ENCODE results near the gene IQCE. TPM values are rescaled to one million over a fixed set of nuclear protein-coding genes. Genes with fewer than 3 reads are reported as not detected.
A peak's percentile ranks its signal among the peaks of the same experiment; 100 is the strongest.

Gene IQCE
- total RNA-seq, 1 experiment from 2014 or later = 21.4 TPM

DNA sequence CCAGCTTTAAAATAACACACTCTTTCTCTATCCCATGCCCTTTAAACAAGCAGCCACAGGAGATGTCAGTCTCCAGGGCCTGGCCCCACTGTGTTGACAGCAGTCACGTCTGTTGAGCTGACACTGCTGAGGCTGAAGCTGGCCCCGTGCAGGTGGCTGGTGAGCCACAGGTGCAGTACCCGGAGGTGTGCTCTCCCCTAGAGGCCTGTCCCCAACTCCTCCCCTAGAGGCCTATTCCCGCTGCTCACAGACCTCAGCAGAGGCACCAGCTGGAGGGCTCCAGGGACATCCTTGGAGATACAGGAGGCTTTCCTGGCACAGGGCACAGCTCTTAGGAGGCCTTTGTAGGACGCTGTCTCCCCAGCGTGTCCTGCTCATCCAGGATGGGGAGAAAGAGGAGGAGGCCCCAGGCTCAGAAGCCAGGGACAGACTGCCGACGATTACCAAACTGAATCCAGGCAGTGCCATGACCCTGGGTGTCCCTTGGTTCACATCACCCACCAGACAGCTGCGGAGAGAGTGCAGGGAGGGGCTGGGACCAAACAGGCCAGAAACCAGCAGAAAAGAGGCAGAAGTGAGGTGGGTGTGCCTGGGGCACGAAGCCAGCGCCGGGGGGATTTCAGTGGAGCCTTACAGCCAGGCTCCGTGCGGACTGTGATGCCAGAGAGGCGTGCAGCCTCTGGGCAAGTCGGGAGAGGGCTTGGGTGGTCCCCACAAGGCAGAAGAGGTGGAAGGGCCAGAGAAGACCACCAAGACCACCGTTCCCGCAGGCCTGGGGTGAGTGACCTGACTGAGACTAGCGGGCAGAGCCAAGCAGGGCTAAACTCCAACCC lies 54.5 kb downstream of the IQCE start:
- H3K27ac ChIP-seq (ENCODE audit: low read depth, low read length) = no peak overlapping the region
- no peaks in the 10 kb centered on the region for H4K20me1 ChIP-seq (ENCODE audit: insufficient read depth)
- no peaks in the 10 kb centered on the region for H3K9me2 ChIP-seq (ENCODE audit: insufficient read depth)
- no peak overlapping the region for H2AFZ ChIP-seq (ENCODE audit: low read depth, low read length, poor library complexity, severe bottlenecking)
- no peaks in the 10 kb centered on the region for H3K36me3 ChIP-seq (ENCODE audit: control insufficient read depth in 1 of 2, insufficient read depth in 2 of 2, low read length in 2 of 2)
- intact Hi-C loops (cut with micrococcal nuclease) = no loop called here
- no peak overlapping the region for H3K9ac ChIP-seq (ENCODE audit: low read length)
- no peaks in the 10 kb centered on the region for H3K79me2 ChIP-seq (ENCODE audit: insufficient read depth, low read length)
- BruUV-seq (replicated peaks) = no TSS peak
- peak; percentile 27; the same call in 1 of the 2 replicates for ATAC-seq
- H3K9me3 ChIP-seq (ENCODE audit: control insufficient read depth in 1 of 2, insufficient read depth in 1 of 2, low read depth in 1 of 2, low read length in 2 of 2) = no peaks in the 10 kb centered on the region
- no peak overlapping the region for H3K4me2 ChIP-seq (ENCODE audit: low read length)
- H3K4me3 ChIP-seq (replicated peaks in 1 of 2; ENCODE audit: low read depth in 1 of 2, low read length in 2 of 2) = no peak overlapping the region
- no peaks in the 10 kb centered on the region for H3K27me3 ChIP-seq (ENCODE audit: insufficient read depth, low read length)
- no peak for TF ChIP-seq FOSL1 (IDR thresholded peaks at IDR 0.05; ENCODE audit: low read depth)
- no peak for TF ChIP-seq SRF (IDR thresholded peaks at IDR 0.05; ENCODE audit: low read depth)
- no peak for TF ChIP-seq EZH2phosphoT487 (IDR thresholded peaks at IDR 0.05; ENCODE audit: borderline replicate concordance)
- no peak for TF ChIP-seq EZH2 (IDR thresholded peaks at IDR 0.05)
- no peak for TF ChIP-seq TCF7L2 (IDR thresholded peaks at IDR 0.05; ENCODE audit: borderline replicate concordance, extremely low read depth, insufficient read depth, insufficient read length)
- no peak for TF ChIP-seq EGR1 (IDR thresholded peaks at IDR 0.05; ENCODE audit: low read depth)
- TF ChIP-seq SIN3A (IDR thresholded peaks at IDR 0.05; ENCODE audit: low read depth) = no peak
- TF ChIP-seq, protein P1, sequence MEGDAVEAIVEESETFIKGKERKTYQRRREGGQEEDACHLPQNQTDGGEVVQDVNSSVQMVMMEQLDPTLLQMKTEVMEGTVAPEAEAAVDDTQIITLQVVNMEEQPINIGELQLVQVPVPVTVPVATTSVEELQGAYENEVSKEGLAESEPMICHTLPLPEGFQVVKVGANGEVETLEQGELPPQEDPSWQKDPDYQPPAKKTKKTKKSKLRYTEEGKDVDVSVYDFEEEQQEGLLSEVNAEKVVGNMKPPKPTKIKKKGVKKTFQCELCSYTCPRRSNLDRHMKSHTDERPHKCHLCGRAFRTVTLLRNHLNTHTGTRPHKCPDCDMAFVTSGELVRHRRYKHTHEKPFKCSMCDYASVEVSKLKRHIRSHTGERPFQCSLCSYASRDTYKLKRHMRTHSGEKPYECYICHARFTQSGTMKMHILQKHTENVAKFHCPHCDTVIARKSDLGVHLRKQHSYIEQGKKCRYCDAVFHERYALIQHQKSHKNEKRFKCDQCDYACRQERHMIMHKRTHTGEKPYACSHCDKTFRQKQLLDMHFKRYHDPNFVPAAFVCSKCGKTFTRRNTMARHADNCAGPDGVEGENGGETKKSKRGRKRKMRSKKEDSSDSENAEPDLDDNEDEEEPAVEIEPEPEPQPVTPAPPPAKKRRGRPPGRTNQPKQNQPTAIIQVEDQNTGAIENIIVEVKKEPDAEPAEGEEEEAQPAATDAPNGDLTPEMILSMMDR (IDR thresholded peaks at IDR 0.05 in 2 of 3, conservative IDR thresholded peaks at IDR 0.05 in 1 of 3; ENCODE audit: borderline replicate concordance in 1 of 3, insufficient read depth in 1 of 3, low read depth in 2 of 3, low read length in 2 of 3) = no peak
- TF ChIP-seq POLR2AphosphoS5 (IDR thresholded peaks at IDR 0.05; ENCODE audit: low read depth, low read length) = no peak
- TF ChIP-seq JUND (IDR thresholded peaks at IDR 0.05) = no peak
- no peak for TF ChIP-seq SP1 (IDR thresholded peaks at IDR 0.05; ENCODE audit: low read depth)
- no peak for TF ChIP-seq CBX3 (IDR thresholded peaks at IDR 0.05; ENCODE audit: low read depth)
- TF ChIP-seq, protein P2, sequence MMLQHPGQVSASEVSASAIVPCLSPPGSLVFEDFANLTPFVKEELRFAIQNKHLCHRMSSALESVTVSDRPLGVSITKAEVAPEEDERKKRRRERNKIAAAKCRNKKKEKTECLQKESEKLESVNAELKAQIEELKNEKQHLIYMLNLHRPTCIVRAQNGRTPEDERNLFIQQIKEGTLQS (IDR thresholded peaks at IDR 0.05) = no peak
- no peak for TF ChIP-seq POLR2A (IDR thresholded peaks at IDR 0.05; ENCODE audit: borderline replicate concordance, extremely low read depth, insufficient read depth, insufficient read length)
- CTCF ChIA-PET = no interaction called here
- RAD21 ChIA-PET (ENCODE audit: low non-redundant PET in 1 of 2, low total read pairs in 2 of 2, uncharacterized antibody in 2 of 2, unreplicated experiment in 2 of 2) = no interaction called here
- DNase-seq (ENCODE audit: low read depth, low spot score) = no peak
- POLR2A ChIA-PET = interaction anchor here (0.6 to 0.8 kb wide), 2 partner anchors 18 to 58 kb away, joined by 3 to 6 read pairs; no protein-coding TSS in a partner anchor
- peaks cover 3 to 11% of the 10 kb centered on the region in 2 experiments; a peak in 3 of 4 replicates for H3K4me1 ChIP-seq (ENCODE audit: control insufficient read depth in 1 of 2, insufficient read depth in 2 of 2, low read length in 2 of 2)
